ENCODE measurements around the gene SLC28A3. TPM values are rescaled to one million over a fixed set of nuclear protein-coding genes. Genes with fewer than 3 reads are reported as not detected.

The SLC28A3 gene
- polyA plus RNA-seq, 1 donor, result not detected

DNA sequence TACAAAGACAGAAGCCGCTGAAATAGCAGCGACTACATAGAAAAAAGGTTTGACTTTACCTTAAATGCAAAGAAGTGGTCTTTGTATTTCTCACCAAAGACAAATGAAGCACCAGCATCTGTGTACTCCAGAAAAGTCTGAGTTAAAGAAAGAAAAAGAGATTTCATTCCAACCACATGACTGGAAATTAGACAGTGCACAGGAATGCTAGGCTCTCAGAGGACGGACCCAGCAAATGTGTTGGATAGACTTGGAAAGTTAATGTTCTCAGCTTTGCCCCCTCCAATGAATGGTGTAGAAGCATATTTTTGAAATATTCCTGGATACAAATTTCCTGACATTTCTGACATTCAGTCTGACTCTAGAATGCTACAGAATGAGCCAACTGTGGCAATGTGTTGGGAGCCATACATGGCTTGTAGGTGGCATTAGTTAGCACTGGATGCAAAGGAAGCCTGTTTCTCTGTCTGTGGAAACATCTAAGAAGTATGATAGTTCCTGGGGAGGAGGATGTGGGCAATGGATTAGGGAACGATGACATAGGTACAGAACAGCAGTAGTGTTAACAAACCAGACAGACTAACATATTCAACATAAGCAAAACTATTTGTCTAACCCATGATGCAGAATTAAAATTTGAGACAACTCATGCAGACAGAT is 43.3 kb downstream of the SLC28A3 start:
- no peak for DNase-seq

DNA sequence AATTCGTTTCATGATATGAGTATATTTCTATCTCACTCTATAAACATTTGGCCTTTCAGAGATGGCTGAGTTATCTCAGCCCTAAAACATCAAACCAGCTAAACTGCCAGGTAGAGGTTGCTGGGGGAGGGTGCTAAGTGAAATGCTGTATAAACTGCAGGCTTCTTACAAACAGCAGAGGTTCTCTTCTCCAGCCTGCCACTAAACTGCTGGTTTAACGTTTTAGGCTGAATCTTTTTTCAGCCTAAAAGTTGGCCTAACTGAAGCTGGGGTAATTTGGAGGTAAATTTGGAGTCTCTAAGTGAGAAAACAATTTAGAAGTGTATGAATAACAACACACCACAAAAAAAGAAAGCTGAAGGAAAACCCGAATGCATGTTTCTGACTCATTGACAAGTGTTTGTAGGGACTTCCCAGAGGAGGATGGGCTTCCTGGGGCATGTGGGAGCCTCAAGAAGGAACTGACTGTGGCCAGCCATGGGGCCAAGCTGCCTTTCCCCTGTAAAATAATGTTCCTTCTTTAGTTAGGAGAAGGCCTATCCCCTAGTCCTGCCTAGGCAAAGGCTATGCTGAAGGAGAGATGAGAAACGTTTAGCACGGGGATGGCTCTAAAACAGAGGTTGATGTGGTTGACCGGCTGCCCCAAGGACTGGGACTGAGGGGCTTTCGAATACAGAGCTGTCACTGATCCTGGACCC is 44.3 kb downstream of the SLC28A3 start:
- no peak for DNase-seq

GRCh38 chr9:84294241-84294950 is 46.2 kb downstream of the SLC28A3 start:
- DNase-seq, result no peak

GRCh38 chr9:84293001-84293798 is 47.4 kb downstream of the SLC28A3 start:
- DNase-seq, result no peak

DNA sequence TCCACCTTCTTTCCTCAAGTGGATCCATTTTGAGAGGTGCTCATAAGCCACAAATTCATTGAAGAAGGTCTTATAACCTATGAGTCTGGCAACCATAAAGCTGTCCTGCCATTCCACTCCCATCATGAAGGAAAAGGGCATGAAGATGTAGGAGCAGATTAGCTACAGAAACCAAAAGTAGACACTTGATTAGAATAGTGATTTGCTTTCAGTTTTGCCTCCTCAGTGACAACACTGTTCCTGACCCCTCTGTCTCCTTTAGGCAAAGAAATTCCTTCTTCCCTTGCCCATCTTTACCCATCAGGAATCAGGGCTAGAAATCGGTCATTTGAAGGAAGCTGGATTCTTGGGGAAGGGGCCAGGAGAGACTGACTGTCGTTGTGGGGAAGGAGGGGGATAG is 55.2 kb downstream of the SLC28A3 start:
- DNase-seq, result no peak

- no peak for DNase-seq
Measured at GRCh38 chr9:84283946-84284345, 56.6 kb downstream of the SLC28A3 start.

GRCh38 chr9:84278130-84278529 is 62.4 kb downstream of the SLC28A3 start:
- DNase-seq, result no peak

DNA sequence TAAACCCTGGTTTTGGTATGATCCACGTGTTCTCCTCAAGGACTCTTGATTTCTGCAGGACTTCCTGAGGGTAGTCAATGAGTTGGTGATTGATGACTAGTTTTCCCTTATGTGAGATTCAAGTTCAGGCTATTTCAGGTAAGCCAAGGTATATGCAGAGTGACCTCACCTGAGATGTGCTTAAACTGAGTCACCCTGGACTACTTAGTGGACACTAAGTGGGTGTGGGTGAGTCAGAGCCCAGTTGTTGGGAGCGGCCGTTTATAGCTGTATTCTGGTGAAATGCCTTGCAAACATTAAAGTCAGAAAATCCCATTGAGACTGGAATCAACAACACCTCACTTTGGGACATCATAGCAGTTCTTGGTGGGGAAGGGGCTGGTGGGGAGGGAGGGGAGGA is 62.9 kb downstream of the SLC28A3 start:
- DNase-seq, result no peak

DNA sequence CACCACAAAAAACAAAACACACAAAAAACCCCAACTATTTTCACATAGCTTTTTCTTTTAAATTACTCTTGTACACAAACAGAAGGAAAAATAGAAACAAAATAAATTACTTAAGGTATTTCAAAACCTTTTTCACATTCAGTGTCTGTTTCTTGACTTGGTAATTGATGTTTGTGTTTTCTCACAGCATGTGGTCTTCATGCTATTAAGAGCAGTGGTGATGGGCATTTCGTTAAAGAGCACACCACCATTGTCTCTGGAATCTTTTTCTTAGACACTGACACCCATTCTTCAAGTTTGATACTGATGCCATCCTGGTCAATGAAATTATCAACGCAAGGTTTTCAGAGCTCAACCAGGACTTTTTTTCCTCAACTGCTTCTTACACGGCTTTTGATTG is 63.8 kb downstream of the SLC28A3 start:
- no peak for DNase-seq

- DNase-seq, result peak; percentile 19
Measured at GRCh38 chr9:84271921-84272556, 68.5 kb downstream of the SLC28A3 start.

- peak; percentile 79 for DNase-seq
Measured at GRCh38 chr9:84271531-84271900, 69.0 kb downstream of the SLC28A3 start.

DNA sequence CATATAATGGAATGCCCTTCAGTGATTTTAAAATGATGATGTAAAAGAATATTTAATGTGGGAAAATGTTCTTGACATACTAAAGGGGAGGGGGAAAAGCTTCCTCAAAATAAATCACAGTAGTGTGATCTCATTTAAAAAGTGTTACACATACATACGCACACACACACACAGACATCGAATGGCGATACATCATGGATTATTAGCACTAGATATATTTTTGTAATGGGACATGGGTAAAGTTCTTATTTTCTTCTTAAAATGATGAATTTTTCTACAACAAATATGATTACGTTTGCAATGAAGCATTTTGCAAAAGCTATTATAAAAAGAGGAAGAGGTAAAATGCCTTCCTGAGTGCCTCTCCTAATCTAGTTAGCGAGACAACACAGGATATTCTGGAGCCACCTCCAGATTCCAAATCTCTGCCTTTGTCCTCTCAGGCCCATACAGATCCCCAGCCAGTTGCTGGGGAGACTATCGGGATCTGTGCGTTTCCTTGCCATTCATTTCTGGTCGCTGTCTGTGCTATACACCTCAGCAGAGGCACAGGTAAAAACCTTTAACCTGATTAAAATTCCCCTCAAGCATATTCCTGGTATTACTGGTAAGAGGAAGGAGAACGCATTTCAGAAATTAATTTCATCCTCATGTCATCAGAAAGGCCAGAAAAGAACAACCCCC is 69.6 kb downstream of the SLC28A3 start:
- DNase-seq, result no peak

- no peak for DNase-seq
Measured at GRCh38 chr9:84266087-84266561, 74.4 kb downstream of the SLC28A3 start.

DNA sequence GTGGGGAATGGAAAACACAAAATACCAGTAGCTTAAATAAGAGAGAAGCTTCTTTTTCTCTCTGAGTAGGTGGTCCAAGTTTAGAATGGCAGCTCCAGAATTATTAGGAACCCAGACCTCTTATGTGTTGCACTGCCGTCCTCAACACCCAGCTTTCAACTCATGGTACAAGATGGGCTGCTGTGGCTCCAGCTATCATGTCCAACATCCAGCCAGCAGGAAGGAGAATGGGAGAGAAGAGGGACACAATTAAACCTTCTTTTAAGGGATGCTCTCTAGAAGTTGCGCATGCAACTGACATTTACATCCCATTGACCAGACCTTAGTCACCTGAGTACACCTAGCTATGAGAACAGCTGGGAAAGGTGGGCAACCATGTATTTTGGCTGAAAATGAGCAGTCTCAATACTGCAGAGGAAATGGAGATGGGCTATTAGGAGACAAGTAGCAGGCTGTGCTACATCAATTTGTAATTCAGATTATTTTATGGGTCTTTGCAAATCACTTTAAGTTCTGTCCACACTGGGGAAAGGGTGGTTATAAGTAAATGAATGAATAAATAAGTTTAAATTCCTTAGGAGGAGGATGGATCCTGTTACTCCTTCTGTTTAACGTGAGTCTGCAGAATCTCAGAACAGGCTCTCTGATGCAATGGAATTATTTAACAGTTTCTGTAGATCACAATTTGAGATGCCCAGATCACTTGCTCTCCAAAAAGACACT is 76.1 kb downstream of the SLC28A3 start:
- no peak for DNase-seq

DNA sequence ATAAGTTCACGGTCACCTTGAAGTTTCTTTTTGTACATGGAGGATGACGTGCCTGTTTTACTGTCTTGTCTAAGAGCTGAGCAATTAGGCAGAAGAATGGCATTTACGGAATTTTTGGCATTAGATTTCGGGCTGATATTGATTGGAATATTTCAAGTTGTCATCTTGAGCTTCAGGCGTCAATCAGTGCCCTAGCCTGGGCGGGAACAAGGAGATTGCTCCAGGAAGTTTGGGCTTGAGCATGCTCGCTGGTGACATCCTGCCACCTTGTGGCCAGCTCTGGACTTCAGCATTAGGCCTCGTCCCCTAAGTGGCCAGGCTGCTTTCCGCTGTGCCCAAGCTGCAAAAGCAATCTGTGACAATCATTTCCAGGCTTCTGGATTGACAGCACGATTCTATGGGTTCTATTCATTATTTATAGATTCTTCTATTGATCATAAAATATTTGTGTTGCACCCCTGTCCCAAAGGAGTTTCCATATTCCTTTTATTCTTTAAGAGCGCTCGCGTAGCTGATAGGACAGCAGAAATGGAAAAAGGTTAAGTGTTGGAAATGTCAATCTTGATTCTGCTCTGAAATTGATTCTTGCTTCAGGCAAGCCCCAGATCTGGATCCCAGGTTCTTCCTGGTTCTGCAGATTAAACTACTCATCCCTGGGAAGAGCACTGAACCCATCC is 79.3 kb downstream of the SLC28A3 start:
- peak; percentile 77 for DNase-seq

GRCh38 chr9:84258371-84258770 is 82.2 kb downstream of the SLC28A3 start:
- DNase-seq, result no peak

- DNase-seq, result no peak
Measured at GRCh38 chr9:84255696-84256095, 84.9 kb downstream of the SLC28A3 start.

GRCh38 chr9:84254972-84255371 is 85.6 kb downstream of the SLC28A3 start:
- no peak for DNase-seq

DNA sequence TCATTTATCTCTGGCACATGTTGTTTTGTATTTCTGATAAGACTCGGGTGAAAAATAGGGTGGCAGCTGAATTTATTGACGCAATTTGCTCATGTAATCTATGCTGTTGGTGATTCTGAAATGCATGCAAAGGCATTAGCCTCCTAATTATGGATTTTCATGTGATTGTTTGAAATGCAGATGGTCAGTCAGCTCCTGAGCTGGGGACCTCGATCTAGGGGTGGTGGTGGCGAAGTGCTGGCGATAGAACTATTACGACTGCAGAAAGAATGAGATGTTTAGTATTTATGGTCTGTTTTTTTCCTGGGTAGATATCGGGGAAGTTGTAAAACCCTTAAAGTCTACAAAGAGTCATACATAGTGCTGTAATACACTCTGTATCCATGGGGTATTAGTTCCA is 88.6 kb downstream of the SLC28A3 start:
- DNase-seq, result no peak

DNA sequence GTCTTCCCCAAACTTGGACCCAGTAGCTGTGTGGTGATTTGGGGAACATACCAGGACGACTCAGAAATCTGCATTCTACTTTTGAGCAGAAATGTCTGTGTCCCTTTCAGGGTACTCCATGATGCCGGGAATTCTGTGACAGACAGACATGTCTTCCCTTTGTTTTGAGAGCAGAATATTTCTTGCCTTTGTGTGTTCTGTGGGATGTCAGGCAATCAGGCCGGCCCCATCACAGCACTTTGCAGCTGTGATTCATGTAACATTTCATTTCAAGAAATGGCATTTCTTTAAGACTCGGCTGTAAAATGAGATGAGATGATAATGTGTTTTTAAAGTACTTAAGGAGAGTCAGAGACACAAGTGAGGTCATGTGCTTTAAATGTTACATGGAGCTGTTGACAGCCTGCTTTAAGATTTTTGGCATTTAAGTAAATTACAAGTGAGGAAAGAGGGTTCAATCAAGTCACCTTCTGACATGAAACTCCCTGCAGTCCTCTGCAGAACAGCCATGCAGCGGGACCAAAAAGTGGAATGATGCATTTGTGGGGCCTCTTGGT is 98.7 kb downstream of the SLC28A3 start:
- no peak for DNase-seq
